Erythroblast (primary cell): ENCODE measurements around the gene DPF3.

Experiments
- GATA1 ChIP-seq: IDR thresholded peaks from 2 replicates; pipeline ENCODE4 v1.6.1; 2011; ENCODE audit warnings: low read depth, mild to moderate bottlenecking, control low read depth, low read length, moderate library complexity
- POLR2A ChIP-seq: IDR thresholded peaks from 2 replicates; pipeline ENCODE4 v1.6.1; 2011; ENCODE audit warnings: mild to moderate bottlenecking, low read length

- no peak for TF ChIP-seq POLR2A
- no peak for TF ChIP-seq GATA1
These were observed 68.4 kb downstream of the DPF3 start for GRCh38 chr14:72825486-72825885.
